GM19023 (cell line): ENCODE results near the gene ARHGDIA.

Source experiments
- ATAC-seq: cut with Tn5 transposase; IDR thresholded peaks from one replicate; pipeline ENCODE4 v1.9.1; 2021; ENCODE audit warnings: mild to moderate bottlenecking, moderate library complexity; ENCODE audit not compliant: unreplicated experiment

Gene ARHGDIA

GRCh38 chr17:81865733-81866439, 5.3 kb downstream of the ARHGDIA start:
- ATAC-seq, result no peak

- ATAC-seq, result no peak
Measured at GRCh38 chr17:81865358-81865732, 5.8 kb downstream of the ARHGDIA start.

GRCh38 chr17:81863833-81864768, 7.0 kb downstream of the ARHGDIA start:
- no peak for ATAC-seq

GRCh38 chr17:81863123-81863675, 7.9 kb downstream of the ARHGDIA start:
- ATAC-seq, result no peak

GRCh38 chr17:81860756-81861568, 10.2 kb downstream of the ARHGDIA start:
- ATAC-seq, result peak; percentile 74

- ATAC-seq, result peak; percentile 3
Measured at GRCh38 chr17:81859906-81860755, 11.0 kb downstream of the ARHGDIA start, which contains the start of gene P4HB. Gene P4HB (minus strand): TSS chr17:81860535. CDS start chr17:81860471, 64 bp downstream.

- ATAC-seq, result no peak
Measured at GRCh38 chr17:81858967-81859905, 11.9 kb downstream of the ARHGDIA start.

GRCh38 chr17:81858170-81858966, 12.8 kb downstream of the ARHGDIA start:
- ATAC-seq, result no peak

GRCh38 chr17:81854974-81855774, 16.0 kb downstream of the ARHGDIA start:
- no peak for ATAC-seq

- no peak for ATAC-seq
Measured at GRCh38 chr17:81852237-81852636, 18.9 kb downstream of the ARHGDIA start.

- ATAC-seq, result no peak
Measured at GRCh38 chr17:81851423-81851822, 19.7 kb downstream of the ARHGDIA start.

GRCh38 chr17:81849457-81849856, 21.7 kb downstream of the ARHGDIA start:
- ATAC-seq, result no peak

- ATAC-seq, result no peak
Measured at GRCh38 chr17:81846743-81847689, 24.1 kb downstream of the ARHGDIA start.

GRCh38 chr17:81845881-81846742, 25.0 kb downstream of the ARHGDIA start:
- no peak for ATAC-seq

GRCh38 chr17:81845361-81845760, 25.8 kb downstream of the ARHGDIA start:
- ATAC-seq, result no peak
